Astrocyte of the cerebellum (primary cell): ENCODE data around the gene USP15.

ENCODE experiments used
- DNase-seq: peaks from one replicate; pipeline ENCODE4 v3.0.0-alpha.2; 2011; ENCODE audit warnings: low read depth
- H3K4me3 ChIP-seq: 2 replicates; pipeline ENCODE4 v1.5.1; 2011; ENCODE audit warnings: mild to moderate bottlenecking, low read depth, low read length, moderate library complexity
- CTCF ChIP-seq: IDR thresholded peaks from 2 replicates; pipeline ENCODE4 v1.5.1; 2012; ENCODE audit warnings: low read length, low read depth, moderate library complexity, mild to moderate bottlenecking; ENCODE audit errors: missing control alignments
- in situ Hi-C: cut with HindIII; loops from 2 replicates; pipeline ENCODE4 v1.10.0; 2017; ENCODE audit warnings: low sequenced_read_pairs

Gene USP15

GRCh38 chr12:62221107-62221506, 39.1 kb upstream of the USP15 start:
- no peak for TF ChIP-seq CTCF
- DNase-seq = no peak
- in situ Hi-C loops = no loop called here
- no peak overlapping the region for H3K4me3 ChIP-seq

- DNase-seq = no peak
- no peak overlapping the region for H3K4me3 ChIP-seq
- no peak for TF ChIP-seq CTCF
- in situ Hi-C loops = no loop called here
These were observed 35.6 kb upstream of the USP15 start for GRCh38 chr12:62224601-62225000.

GRCh38 chr12:62227091-62227490, 33.1 kb upstream of the USP15 start:
- no peak for TF ChIP-seq CTCF
- H3K4me3 ChIP-seq = no peak overlapping the region
- no peak for DNase-seq
- in situ Hi-C loops = no loop called here

- H3K4me3 ChIP-seq = no peak overlapping the region
- in situ Hi-C loops = no loop called here
- no peak for TF ChIP-seq CTCF
- no peak for DNase-seq
These were observed 29.6 kb upstream of the USP15 start for GRCh38 chr12:62230652-62231051.

- no peak overlapping the region for H3K4me3 ChIP-seq
- TF ChIP-seq CTCF = no peak
- in situ Hi-C loops = no loop called here
- DNase-seq = no peak
These were observed 28.0 kb upstream of the USP15 start for GRCh38 chr12:62232143-62232729.

GRCh38 chr12:62233805-62234204, 26.4 kb upstream of the USP15 start:
- in situ Hi-C loops = no loop called here
- no peak for TF ChIP-seq CTCF
- H3K4me3 ChIP-seq = no peak overlapping the region
- DNase-seq = no peak
